GM10266 (cell line): ENCODE results near the gene PLCB1.

Source experiments
- DNase-seq: peaks from one replicate; pipeline ENCODE4 v3.0.0; 2012; ENCODE audit errors: extremely low spot score
- TF ChIP-seq, protein P1 (sequence below): IDR thresholded peaks from 2 replicates; pipeline ENCODE4 v1.5.1; 2012; ENCODE audit warnings: mild to moderate bottlenecking, low read depth; ENCODE audit not compliant: control insufficient read depth, insufficient read depth; ENCODE audit errors: missing control alignments

The PLCB1 gene

DNA sequence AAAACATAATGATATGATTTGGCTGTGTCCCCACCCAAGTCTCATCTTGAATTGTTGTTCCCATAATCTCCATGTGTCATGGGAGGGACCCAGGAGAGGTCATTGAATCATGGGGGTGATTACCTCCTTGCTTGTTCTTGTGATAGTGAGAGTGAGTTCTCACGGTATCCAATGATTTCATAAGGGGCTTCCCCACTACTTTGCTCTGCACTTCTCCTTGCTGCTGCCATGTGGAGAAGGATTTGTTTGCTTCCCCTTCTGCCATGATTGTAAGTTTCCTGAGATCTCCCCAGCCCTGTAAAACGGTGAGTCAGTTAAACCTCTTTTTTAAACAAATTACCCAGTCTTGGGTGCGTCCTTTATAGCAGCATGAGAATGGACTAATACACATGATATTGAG lies 780.0 kb downstream of the PLCB1 start:
- no peak for DNase-seq
- TF ChIP-seq, protein P1, sequence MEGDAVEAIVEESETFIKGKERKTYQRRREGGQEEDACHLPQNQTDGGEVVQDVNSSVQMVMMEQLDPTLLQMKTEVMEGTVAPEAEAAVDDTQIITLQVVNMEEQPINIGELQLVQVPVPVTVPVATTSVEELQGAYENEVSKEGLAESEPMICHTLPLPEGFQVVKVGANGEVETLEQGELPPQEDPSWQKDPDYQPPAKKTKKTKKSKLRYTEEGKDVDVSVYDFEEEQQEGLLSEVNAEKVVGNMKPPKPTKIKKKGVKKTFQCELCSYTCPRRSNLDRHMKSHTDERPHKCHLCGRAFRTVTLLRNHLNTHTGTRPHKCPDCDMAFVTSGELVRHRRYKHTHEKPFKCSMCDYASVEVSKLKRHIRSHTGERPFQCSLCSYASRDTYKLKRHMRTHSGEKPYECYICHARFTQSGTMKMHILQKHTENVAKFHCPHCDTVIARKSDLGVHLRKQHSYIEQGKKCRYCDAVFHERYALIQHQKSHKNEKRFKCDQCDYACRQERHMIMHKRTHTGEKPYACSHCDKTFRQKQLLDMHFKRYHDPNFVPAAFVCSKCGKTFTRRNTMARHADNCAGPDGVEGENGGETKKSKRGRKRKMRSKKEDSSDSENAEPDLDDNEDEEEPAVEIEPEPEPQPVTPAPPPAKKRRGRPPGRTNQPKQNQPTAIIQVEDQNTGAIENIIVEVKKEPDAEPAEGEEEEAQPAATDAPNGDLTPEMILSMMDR, result no peak

DNA sequence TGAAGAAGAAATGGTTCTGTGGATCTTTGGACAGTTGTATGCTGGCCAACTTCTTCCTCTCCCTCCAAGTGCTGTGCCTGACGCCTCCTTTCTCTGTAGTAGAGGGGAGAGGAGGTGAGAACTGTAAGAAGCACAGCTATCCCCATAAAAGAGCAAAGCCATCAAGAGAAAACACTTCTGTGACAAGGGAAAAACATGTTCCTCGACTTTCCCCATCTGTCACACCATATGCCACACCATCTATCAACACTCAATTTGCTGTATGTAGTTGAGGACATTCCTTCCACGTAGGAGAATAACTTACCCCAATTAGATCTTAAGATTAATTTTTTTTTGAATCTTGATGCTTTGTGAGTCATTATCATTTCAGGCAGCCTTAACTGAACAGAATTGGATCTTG lies 780.7 kb downstream of the PLCB1 start:
- DNase-seq, result no peak
- TF ChIP-seq, protein P1, result no peak

DNA sequence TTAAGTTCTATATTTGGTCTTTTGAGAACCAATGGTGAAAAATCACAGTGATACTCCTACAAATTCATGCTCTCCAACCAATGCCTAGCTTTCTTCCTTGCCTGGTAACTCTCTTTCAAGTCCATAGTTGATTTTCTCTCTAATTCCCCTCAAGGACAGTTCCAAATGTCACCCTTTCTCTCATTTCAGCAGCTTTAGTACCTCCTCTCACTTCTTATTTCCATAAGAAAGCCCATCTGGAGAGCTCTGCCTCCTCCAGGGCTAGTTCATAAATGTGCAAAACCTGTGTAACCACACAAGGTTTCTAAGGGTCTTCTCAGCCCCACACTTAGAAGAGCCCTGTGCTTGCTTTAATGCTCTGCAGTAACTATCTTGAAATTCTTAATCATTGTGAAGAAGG lies 781.4 kb downstream of the PLCB1 start:
- TF ChIP-seq, protein P1, result no peak
- DNase-seq, result no peak

DNA sequence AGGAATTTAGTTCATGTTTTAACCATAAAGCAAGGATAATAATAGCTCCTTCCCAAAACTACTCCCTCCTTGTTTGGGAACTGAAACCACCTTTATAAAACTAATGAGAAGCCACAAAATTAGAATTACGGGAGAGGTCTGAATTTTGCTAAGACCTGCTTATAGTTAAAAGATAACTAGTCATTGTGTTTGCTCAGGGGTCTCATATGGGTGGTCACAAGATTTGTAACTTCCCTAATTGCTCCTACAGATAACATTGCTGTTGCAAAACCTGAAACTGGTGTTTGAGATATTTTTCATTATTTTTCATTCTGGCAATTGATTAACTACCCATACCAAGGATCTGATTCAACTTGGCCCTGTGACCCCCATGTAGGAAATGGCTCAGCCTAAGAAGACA lies 782.4 kb downstream of the PLCB1 start:
- DNase-seq, result no peak
- TF ChIP-seq, protein P1, result no peak

GRCh38 chr20:8917084-8917483 lies 785.0 kb downstream of the PLCB1 start:
- DNase-seq, result no peak

DNA sequence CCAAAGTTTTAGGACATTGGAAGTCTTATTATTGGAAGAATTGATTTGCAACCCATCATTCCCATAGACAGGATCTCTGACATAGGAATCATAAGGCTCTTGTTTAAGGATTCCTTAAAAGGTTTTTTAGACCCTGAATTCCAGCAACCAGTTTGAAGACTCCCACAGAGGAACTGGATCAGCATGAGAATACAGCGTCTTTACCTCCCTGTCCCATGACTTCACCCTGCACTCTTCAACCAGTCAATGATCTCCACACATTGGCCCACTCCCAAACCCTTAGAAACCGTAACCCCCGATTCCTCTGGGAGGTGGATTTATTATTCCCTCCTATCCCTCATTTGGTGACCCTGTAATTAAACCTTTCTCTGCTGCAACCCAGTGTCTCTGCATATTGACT lies 786.1 kb downstream of the PLCB1 start:
- TF ChIP-seq, protein P1, result no peak
- no peak for DNase-seq

More at GRCh38 chr20:8917084-8917483, 785.0 kb downstream of the PLCB1 start:
- TF ChIP-seq, protein P1, result no peak

- TF ChIP-seq, protein P1, result no peak
- DNase-seq, result no peak
These were observed 792.5 kb downstream of the PLCB1 start for GRCh38 chr20:8924539-8924938.
